ENCODE results near the gene PLEKHH3.
A peak's percentile ranks its signal among the peaks of the same experiment; 100 is the strongest.

Gene PLEKHH3

GRCh38 chr17:42676424-42677011 lies at the start of gene PLEKHH3:
Gene PLEKHH3 (minus strand): TSS chr17:42676994. CDS start chr17:42676563, 431 bp downstream.
- peak; percentile 19 for DNase-seq

- no peak for DNase-seq
These were observed 48.3 kb upstream of the PLEKHH3 start for GRCh38 chr17:42725143-42725542.

GRCh38 chr17:42723636-42724035 lies 46.8 kb upstream of the PLEKHH3 start:
- DNase-seq, result no peak

GRCh38 chr17:42720996-42721583 lies 44.3 kb upstream of the PLEKHH3 start:
- peak; percentile 75 for DNase-seq

- no peak for DNase-seq
These were observed 32.8 kb upstream of the PLEKHH3 start for GRCh38 chr17:42709561-42709960.

GRCh38 chr17:42708588-42708987 lies 31.8 kb upstream of the PLEKHH3 start:
- DNase-seq, result no peak

GRCh38 chr17:42706732-42707131 lies 29.9 kb upstream of the PLEKHH3 start:
- peak; percentile 65 for DNase-seq

GRCh38 chr17:42704837-42705494 lies 28.2 kb upstream of the PLEKHH3 start:
- DNase-seq, result no peak

- no peak for DNase-seq
These were observed 27.7 kb upstream of the PLEKHH3 start for GRCh38 chr17:42704490-42704836.

- no peak for DNase-seq
These were observed 25.7 kb upstream of the PLEKHH3 start for GRCh38 chr17:42702446-42702845.

- DNase-seq, result no peak
These were observed 23.9 kb upstream of the PLEKHH3 start for GRCh38 chr17:42700586-42701289.

- DNase-seq, result no peak
These were observed 22.6 kb upstream of the PLEKHH3 start for GRCh38 chr17:42699415-42699740.

GRCh38 chr17:42698736-42699414 lies 22.1 kb upstream of the PLEKHH3 start:
- no peak for DNase-seq

GRCh38 chr17:42697108-42697811 lies 20.5 kb upstream of the PLEKHH3 start:
- DNase-seq, result no peak

GRCh38 chr17:42695500-42695899 lies 18.7 kb upstream of the PLEKHH3 start:
- DNase-seq, result no peak

GRCh38 chr17:42694524-42694923 lies 17.7 kb upstream of the PLEKHH3 start:
- no peak for DNase-seq

GRCh38 chr17:42692489-42692888 lies 15.7 kb upstream of the PLEKHH3 start:
- DNase-seq, result no peak

GRCh38 chr17:42691021-42691545 lies 14.3 kb upstream of the PLEKHH3 start:
- no peak for DNase-seq

GRCh38 chr17:42690596-42690995 lies 13.8 kb upstream of the PLEKHH3 start:
- DNase-seq, result no peak

- no peak for DNase-seq
These were observed 11.0 kb upstream of the PLEKHH3 start for GRCh38 chr17:42687707-42688320.

- no peak for DNase-seq
These were observed 9.8 kb upstream of the PLEKHH3 start for GRCh38 chr17:42686520-42687128.

GRCh38 chr17:42685831-42686230 lies 9.0 kb upstream of the PLEKHH3 start:
- no peak for DNase-seq
